Endothelial cell of umbilical vein (primary cell): ENCODE measurements around the gene COL17A1. TPM values are rescaled to one million over a fixed set of nuclear protein-coding genes. Genes with fewer than 3 reads are reported as not detected.

ENCODE experiments used
- BruUV-seq: library from RNA; stranded (reverse); fragments of 400-500 nt; replicated peaks from 2 replicates; lab custom pipeline; 2021; lab: Mats Ljungman, UMichigan
- CTCF ChIA-PET: fragments of 300-600, 350-600 bp; sonication (Branson Sonifier 250); formaldehyde crosslinking; loops from one replicate; lab custom pipeline; 2021; ENCODE audit warnings: antibody characterized with exemption, inconsistent platforms; lab: Charles Lee
- POLR2A ChIA-PET: fragments of 300-600, 350-600 bp; sonication (Branson Sonifier 250); formaldehyde crosslinking; loops from one replicate; lab custom pipeline; 2021; ENCODE audit warnings: antibody characterized with exemption, inconsistent platforms; lab: Charles Lee
- DNase-seq: peaks from one replicate; pipeline ENCODE4 v3.0.0-alpha.2; 2011; ENCODE audit warnings: low read depth, low spot score
- FAIRE-seq: peaks from 2 replicates; lab custom pipeline; 2011; peaks lifted over from hg19 to GRCh38; lab: Jason Lieb, UNC
- H2AFZ ChIP-seq: 2 replicates; pipeline ENCODE4 v1.6.0; 2012; ENCODE audit warnings: low read depth, low read length, control low read depth, inconsistent platforms
- H3K27ac ChIP-seq: 2 replicates; pipeline ENCODE4 v1.5.1; 2011; ENCODE audit warnings: low read depth, mild to moderate bottlenecking, control low read depth, low read length, moderate library complexity; ENCODE audit not compliant: insufficient read depth
- H3K27me3 ChIP-seq, 2 experiments: 2 replicates each; pipeline versions ENCODE4 v1.6.0 to v1.6.1; 2011; ENCODE audit warnings: low read length in 2 of 2, mixed read lengths in 1 of 2; ENCODE audit not compliant: control insufficient read depth in 2 of 2, insufficient read depth in 2 of 2
- H3K36me3 ChIP-seq, 2 experiments: 2 replicates in 1 of 2; 3 replicates in 1 of 2; pipeline ENCODE4 v1.5.1; 2011; ENCODE audit warnings: low read length in 2 of 2, mild to moderate bottlenecking in 1 of 2, moderate library complexity in 1 of 2; ENCODE audit not compliant: control insufficient read depth in 2 of 2, insufficient read depth in 2 of 2; ENCODE audit errors: extremely low read depth in 1 of 2
- H3K4me1 ChIP-seq: 3 replicates; pipeline ENCODE4 v1.5.1; 2011; ENCODE audit warnings: mild to moderate bottlenecking, low read length; ENCODE audit not compliant: control insufficient read depth, insufficient read depth; ENCODE audit errors: extremely low read depth
- H3K4me2 ChIP-seq: 2 replicates; pipeline ENCODE4 v1.6.1; 2011; ENCODE audit warnings: low read length, control low read depth, mixed read lengths; ENCODE audit not compliant: insufficient read depth
- H3K4me3 ChIP-seq, 3 experiments: fragments of 200-600 bp in 1 of 3; sonication (generic), shearing (Covaris generic) in 1 of 3; replicated peaks in 1 of 3; 2 replicates each; pipeline ENCODE4 v1.5.1; 2011 to 2016; ENCODE audit warnings: control low read depth in 3 of 3, low read length in 3 of 3, mild to moderate bottlenecking in 2 of 3, inconsistent platforms in 1 of 3, low read depth in 1 of 3, moderate library complexity in 1 of 3; ENCODE audit not compliant: insufficient read depth in 1 of 3
- H3K79me2 ChIP-seq: 2 replicates; pipeline ENCODE4 v1.6.0; 2012; ENCODE audit warnings: low read length, inconsistent platforms; ENCODE audit not compliant: control insufficient read depth, insufficient read depth
- H3K9ac ChIP-seq: replicated peaks from 2 replicates; pipeline ENCODE3; 2011; ENCODE audit warnings: low read length, control low read depth; ENCODE audit not compliant: insufficient read depth; ENCODE audit errors: extremely low read depth
- H3K9me1 ChIP-seq: replicated peaks from 3 replicates; pipeline ENCODE4 v1.6.0; 2011; ENCODE audit warnings: mild to moderate bottlenecking, low read length; ENCODE audit not compliant: control insufficient read depth, insufficient read depth; ENCODE audit errors: extremely low read depth
- H3K9me3 ChIP-seq: replicated peaks from 2 replicates; pipeline ENCODE4 v1.5.1; 2012; ENCODE audit warnings: low read length, inconsistent platforms; ENCODE audit not compliant: control insufficient read depth, insufficient read depth
- H4K20me1 ChIP-seq: replicated peaks from 2 replicates; pipeline ENCODE3; 2011; ENCODE audit warnings: mild to moderate bottlenecking, low read length; ENCODE audit not compliant: control insufficient read depth, insufficient read depth; ENCODE audit errors: extremely low read depth
- CTCF ChIP-seq, 2 donors: IDR thresholded peaks; 1 replicate in 1 of 2; 2 replicates in 1 of 2; pipeline ENCODE4 v1.5.1; 2011; ENCODE audit warnings: low read length in 2 of 2, mild to moderate bottlenecking in 2 of 2, moderate library complexity in 2 of 2, control low read depth in 1 of 2, inconsistent platforms in 1 of 2, low read depth in 1 of 2; ENCODE audit not compliant: insufficient read depth in 1 of 2; ENCODE audit errors: extremely low read depth in 1 of 2
- EZH2 ChIP-seq: IDR thresholded peaks from 2 replicates; pipeline ENCODE4 v1.6.1; 2012; ENCODE audit warnings: borderline replicate concordance, low read depth, mild to moderate bottlenecking, moderate library complexity, low read length, inconsistent platforms; ENCODE audit not compliant: severe bottlenecking
- FOS ChIP-seq: IDR thresholded peaks from 2 replicates; pipeline ENCODE4 v1.6.1; 2011; ENCODE audit warnings: mild to moderate bottlenecking, low read length, moderate library complexity, borderline replicate concordance; ENCODE audit not compliant: insufficient read depth
- GATA2 ChIP-seq: IDR thresholded peaks from 2 replicates; pipeline ENCODE4 v1.7.0; 2011; ENCODE audit warnings: low read depth, mild to moderate bottlenecking, moderate library complexity, mixed read lengths, low read length; ENCODE audit not compliant: insufficient read length, insufficient read depth
- JUN ChIP-seq: IDR thresholded peaks from 2 replicates; pipeline ENCODE4 v1.6.1; 2011; ENCODE audit warnings: borderline replicate concordance, low read depth; ENCODE audit not compliant: insufficient read length, insufficient read depth
- MAX ChIP-seq: IDR thresholded peaks from 2 replicates; pipeline ENCODE4 v1.6.1; 2011; ENCODE audit not compliant: insufficient read depth, insufficient read length
- MYC ChIP-seq: IDR thresholded peaks from one replicate; pipeline ENCODE4 v1.6.1; 2011; ENCODE audit warnings: mild to moderate bottlenecking, low read depth, low read length
- POLR2A ChIP-seq: IDR thresholded peaks from 2 replicates; pipeline ENCODE4 v1.6.1; 2012; ENCODE audit warnings: low read depth, mild to moderate bottlenecking, control low read depth, low read length
- POLR2AphosphoS5 ChIP-seq: IDR thresholded peaks from 2 replicates; pipeline ENCODE4 v1.6.1; 2012; ENCODE audit warnings: low read depth, mild to moderate bottlenecking, control low read depth, low read length, moderate library complexity; ENCODE audit not compliant: insufficient read depth
- dilution Hi-C: fragments of 300-500 bp; cut with MboI; formaldehyde crosslinking; loops from one replicate; pipeline ENCODE4 v1.15.0; 2019; ENCODE audit warnings: low sequenced_read_pairs; ENCODE audit not compliant: extremely low pct_ligation_motif_present
- intact Hi-C: fragments of 100-400 bp; cut with micrococcal nuclease; formaldehyde crosslinking; loops from one replicate; pipeline ENCODE4 v1.10.0; 2022
- polyA plus RNA-seq, 4 experiments: library from polyadenylated mRNA; depleted of rRNA in 3 of 4; stranded (reverse) in 3 of 4; unstranded in 1 of 4; fragments of >200 nt; gene quantifications; 2 replicates each; pipeline versions ENCODE4 v1.2.1 to v1.2.3, GENCODE V29; 2011 to 2012; ENCODE audit warnings: missing spikeins in 1 of 4
- total RNA-seq: library from RNA; stranded (reverse); gene quantifications from 2 replicates; pipeline ENCODE4 v1.2.3, GENCODE V29; 2021

The COL17A1 gene
- total and polyA plus RNA-seq, 2 donors (not counting 3 experiments of a cell fraction or from before 2014, with no cell fraction given): 0.57 to 1.3 TPM

GRCh38 chr10:104043854-104044253 is 41.8 kb downstream of the COL17A1 start:
- no TSS peak for BruUV-seq
- no peak overlapping the region for H2AFZ ChIP-seq
- no peak for TF ChIP-seq GATA2
- no peak for TF ChIP-seq POLR2AphosphoS5
- TF ChIP-seq POLR2A: no peak
- TF ChIP-seq MAX: no peak
- TF ChIP-seq CTCF (IDR thresholded peaks at IDR 0.05; ENCODE audit: extremely low read depth in 1 of 2, insufficient read depth in 1 of 2, low read depth in 1 of 2, low read length in 2 of 2): no peak
- no peak for TF ChIP-seq FOS
- TF ChIP-seq MYC: no peak
- TF ChIP-seq JUN: no peak
- no peak for TF ChIP-seq EZH2
- dilution Hi-C loops (no loop called here), intact Hi-C loops (loop anchor here (2.0 to 10.0 kb wide), 3 partner anchors 61 to 291 kb away; partner anchors contain the start of genes GSTO1 and ITPRIP)
- FAIRE-seq: no peak
- no peaks in the 10 kb centered on the region for H3K9me3 ChIP-seq
- H3K4me1 ChIP-seq: peaks cover 1% of the 10 kb centered on the region
- ChIA-PET POLR2A (no interaction called here), CTCF (interaction anchor here (1.0 to 3.6 kb wide), 3 partner anchors 38 to 156 kb away, joined by 3 to 18 read pairs (median 5); partner anchors contain the start of gene SFR1)
- no peak overlapping the region for H3K9ac ChIP-seq
- H3K79me2 ChIP-seq: no peaks in the 10 kb centered on the region
- H3K4me2 ChIP-seq: no peak overlapping the region
- H3K4me3 ChIP-seq: no peak overlapping the region
- H3K27ac ChIP-seq: no peak overlapping the region
- no peaks in the 10 kb centered on the region for H3K9me1 ChIP-seq
- no peaks in the 10 kb centered on the region for H3K36me3 ChIP-seq
- H3K27me3 ChIP-seq: no peaks in the 10 kb centered on the region
- no peak for DNase-seq
- H4K20me1 ChIP-seq: no peaks in the 10 kb centered on the region
